H1 (cell line): ENCODE measurements around the gene ATP8B3. TPM values are rescaled to one million over a fixed set of nuclear protein-coding genes. Genes with fewer than 3 reads are reported as not detected.

Experiments used
- CTCF ChIA-PET: fragments of 300-600 bp; sonication (Branson Sonifier 250); formaldehyde crosslinking; loops from one replicate; lab custom pipeline; 2021; ENCODE audit not compliant: partially characterized antibody; lab: Charles Lee
- POLR2A ChIA-PET: fragments of 300-600 bp; sonication (Branson Sonifier 250); formaldehyde crosslinking; loops from one replicate; lab custom pipeline; 2021; ENCODE audit warnings: inconsistent platforms; ENCODE audit not compliant: partially characterized antibody; lab: Charles Lee
- DNase-seq, 2 experiments: peaks; one replicate each; pipeline versions ENCODE4 v3.0.0 to v3.0.0-alpha.2; 2010 to 2022; ENCODE audit warnings: low spot score in 2 of 2, low read depth in 1 of 2, mixed read lengths in 1 of 2
- FAIRE-seq: peaks from 2 replicates; lab custom pipeline; 2011; peaks lifted over from hg19 to GRCh38; lab: Jason Lieb, UNC
- H2AFZ ChIP-seq: 2 replicates; pipeline ENCODE4 v1.8.1; 2012; ENCODE audit warnings: low read length, inconsistent platforms
- H2AK5ac ChIP-seq: 2 replicates; pipeline ENCODE4 v1.6.1; 2013; ENCODE audit warnings: low read depth, low read length
- H2BK120ac ChIP-seq: replicated peaks from 2 replicates; pipeline ENCODE3; 2013; ENCODE audit warnings: low read depth, low read length, inconsistent platforms
- H2BK12ac ChIP-seq: 2 replicates; pipeline ENCODE4 v1.6.1; 2013; ENCODE audit warnings: low read depth, low read length
- H2BK15ac ChIP-seq: 2 replicates; pipeline ENCODE4 v1.6.1; 2013; ENCODE audit warnings: low read length
- H2BK20ac ChIP-seq: 2 replicates; pipeline ENCODE4 v1.6.1; 2013; ENCODE audit warnings: low read length
- H2BK5ac ChIP-seq: 2 replicates; pipeline ENCODE4 v1.6.1; 2013; ENCODE audit warnings: low read depth, low read length
- H3K14ac ChIP-seq: 2 replicates; pipeline ENCODE4 v1.6.1; 2013; ENCODE audit warnings: inconsistent platforms; ENCODE audit not compliant: insufficient read length
- H3K18ac ChIP-seq: 2 replicates; pipeline ENCODE4 v1.6.1; 2013; ENCODE audit warnings: low read length; ENCODE audit errors: extremely low read depth
- H3K23ac ChIP-seq: 2 replicates; pipeline ENCODE4 v1.6.1; 2013; ENCODE audit warnings: inconsistent platforms; ENCODE audit not compliant: insufficient read length
- H3K23me2 ChIP-seq: 2 replicates; pipeline ENCODE4 v1.6.1; 2013; ENCODE audit warnings: low read depth, low read length
- H3K27ac ChIP-seq: 2 replicates; pipeline ENCODE4 v1.6.1; 2011; ENCODE audit warnings: low read depth, low read length, inconsistent platforms
- H3K27me3 ChIP-seq, 4 experiments: replicated peaks in 1 of 4; 1 replicate in 1 of 4; 2 replicates in 3 of 4; pipeline versions ENCODE4 v1.6.1 to v1.8.1; 2011 to 2013; ENCODE audit warnings: low read length in 3 of 4, mild to moderate bottlenecking in 3 of 4, inconsistent platforms in 2 of 4, mixed read lengths in 2 of 4, moderate library complexity in 1 of 4; ENCODE audit not compliant: control insufficient read depth in 3 of 4, insufficient read depth in 3 of 4; ENCODE audit errors: extremely low read depth in 1 of 4
- H3K36me3 ChIP-seq, 4 experiments: 2 replicates each; pipeline versions ENCODE4 v1.6.1 to v1.8.1; 2011 to 2013; ENCODE audit warnings: mild to moderate bottlenecking in 4 of 4, low read length in 3 of 4, moderate library complexity in 2 of 4, control low read depth in 1 of 4, inconsistent platforms in 1 of 4; ENCODE audit not compliant: insufficient read depth in 4 of 4, control insufficient read depth in 2 of 4
- H3K4ac ChIP-seq: replicated peaks from 2 replicates; pipeline ENCODE3; 2013; ENCODE audit warnings: low read length, low read depth, mixed read lengths, inconsistent platforms; ENCODE audit not compliant: insufficient read length
- H3K4me1 ChIP-seq, 4 experiments: replicated peaks in 1 of 4; 1 replicate in 1 of 4; 2 replicates in 3 of 4; pipeline versions ENCODE4 v1.6.1 to v1.8.1; 2011 to 2013; ENCODE audit warnings: low read length in 3 of 4, inconsistent platforms in 2 of 4, mixed read lengths in 1 of 4; ENCODE audit not compliant: insufficient read depth in 4 of 4, control insufficient read depth in 3 of 4
- H3K4me2 ChIP-seq, 2 experiments: 2 replicates each; pipeline versions ENCODE4 v1.6.1 to v1.8.1; 2011 to 2013; ENCODE audit warnings: low read depth in 2 of 2, low read length in 2 of 2, control low read depth in 1 of 2, inconsistent platforms in 1 of 2, mild to moderate bottlenecking in 1 of 2; ENCODE audit not compliant: insufficient read depth in 1 of 2
- H3K4me3 ChIP-seq, 4 experiments: fragments of 200-600, 300-600 bp in 1 of 4; sonication (generic), shearing (Covaris generic), sonication (Bioruptor Twin) in 1 of 4; 2 replicates each; pipeline versions ENCODE4 v1.5.1 to v1.8.1; 2011 to 2016; ENCODE audit warnings: low read length in 4 of 4, low read depth in 3 of 4, control low read depth in 2 of 4, inconsistent platforms in 2 of 4, mild to moderate bottlenecking in 2 of 4, mixed read lengths in 1 of 4, moderate library complexity in 1 of 4; ENCODE audit not compliant: insufficient read depth in 2 of 4; ENCODE audit errors: extremely low read depth in 1 of 4
- H3K56ac ChIP-seq: replicated peaks from 2 replicates; pipeline ENCODE3; 2013; ENCODE audit warnings: low read depth, mild to moderate bottlenecking, mixed read lengths, low read length, inconsistent platforms; ENCODE audit not compliant: insufficient read length
- H3K79me1 ChIP-seq: 2 replicates; pipeline ENCODE4 v1.6.1; 2013; ENCODE audit warnings: low read depth, low read length, control low read depth
- H3K79me2 ChIP-seq, 2 experiments: 2 replicates each; pipeline versions ENCODE4 v1.6.1 to v1.8.1; 2012 to 2013; ENCODE audit warnings: low read length in 2 of 2, mild to moderate bottlenecking in 2 of 2, inconsistent platforms in 1 of 2; ENCODE audit not compliant: insufficient read depth in 2 of 2, control insufficient read depth in 1 of 2
- H3K9ac ChIP-seq, 4 experiments: replicated peaks in 1 of 4; 1 replicate in 1 of 4; 2 replicates in 3 of 4; pipeline versions ENCODE4 v1.6.1 to v1.8.1; 2011 to 2013; ENCODE audit warnings: low read depth in 3 of 4, low read length in 3 of 4, control low read depth in 2 of 4, mild to moderate bottlenecking in 2 of 4, moderate library complexity in 2 of 4, inconsistent platforms in 1 of 4; ENCODE audit errors: extremely low read depth in 1 of 4
- H3K9me3 ChIP-seq, 2 experiments: 2 replicates each; pipeline versions ENCODE4 v1.6.1 to v1.8.1; 2012 to 2013; ENCODE audit warnings: mild to moderate bottlenecking in 2 of 2, moderate library complexity in 2 of 2, control low read depth in 1 of 2, inconsistent platforms in 1 of 2, low read depth in 1 of 2, low read length in 1 of 2, mixed read lengths in 1 of 2; ENCODE audit not compliant: insufficient read depth in 2 of 2
- H4K20me1 ChIP-seq, 2 experiments: replicated peaks in 1 of 2; 2 replicates each; pipeline versions ENCODE3 to v1.8.1; 2011 to 2013; ENCODE audit warnings: inconsistent platforms in 2 of 2, low read length in 2 of 2, mild to moderate bottlenecking in 1 of 2; ENCODE audit not compliant: insufficient read depth in 2 of 2, control insufficient read depth in 1 of 2
- H4K5ac ChIP-seq: 2 replicates; pipeline ENCODE4 v1.6.1; 2013; ENCODE audit warnings: low read length, low read depth, mixed read lengths, inconsistent platforms; ENCODE audit not compliant: insufficient read length
- H4K8ac ChIP-seq: 2 replicates; pipeline ENCODE4 v1.8.0; 2013; ENCODE audit warnings: mild to moderate bottlenecking, moderate library complexity, low read length, inconsistent platforms; ENCODE audit not compliant: insufficient read depth; ENCODE audit errors: extremely low read depth
- H4K91ac ChIP-seq: replicated peaks from 2 replicates; pipeline ENCODE3; 2013; ENCODE audit warnings: low read length, mixed read lengths, inconsistent platforms; ENCODE audit not compliant: insufficient read length
- BCL11A ChIP-seq, 2 experiments: IDR thresholded peaks; one replicate each; pipeline ENCODE4 v1.6.1; 2011; ENCODE audit warnings: low read depth in 2 of 2, low read length in 2 of 2, mild to moderate bottlenecking in 2 of 2
- BRCA1 ChIP-seq: IDR thresholded peaks from 2 replicates; pipeline ENCODE4 v1.6.1; 2012; ENCODE audit warnings: low read depth, low read length, improper control_type of control experiment
- CBX8 ChIP-seq: fragments of 300-800, 300-1000 bp; sonication (generic); IDR thresholded peaks from 2 replicates; pipeline ENCODE4 v1.7.1; 2016; ENCODE audit warnings: low read depth, low read length, borderline replicate concordance
- CREB1 ChIP-seq: IDR thresholded peaks from 2 replicates; pipeline ENCODE4 v1.6.1; 2012; ENCODE audit warnings: inconsistent platforms
- HDAC2 ChIP-seq, 2 experiments: fragments of 300-600 bp in 1 of 2; sonication (generic) in 1 of 2; IDR thresholded peaks; 2 replicates each; pipeline ENCODE4 v1.6.1; 2011 to 2012; ENCODE audit warnings: low read depth in 2 of 2, low read length in 2 of 2, mild to moderate bottlenecking in 2 of 2, moderate library complexity in 2 of 2, borderline replicate concordance in 1 of 2, inconsistent platforms in 1 of 2
- SP4 ChIP-seq: IDR thresholded peaks from 2 replicates; pipeline ENCODE4 v1.6.1; 2012; ENCODE audit warnings: low read length, inconsistent platforms
- WGBS, 2 experiments: shearing (Covaris generic) in 1 of 2; methylation state at CpG; one replicate each; pipeline versions ENCODE4 v1.1.6 to v1.1.7; 2013 to 2015; ENCODE audit warnings: low lambda C conversion rate in 2 of 2, mixed read lengths in 2 of 2, inconsistent platforms in 1 of 2, low coverage in 1 of 2, missing lambda C conversion rate in 1 of 2; ENCODE audit not compliant: insufficient replicate concordance in 2 of 2, insufficient coverage in 1 of 2, insufficient read length in 1 of 2; ENCODE audit errors: extremely low coverage in 1 of 2, missing lambda C conversion rate in 1 of 2; 5-methylcytosine and 5-hydroxymethylcytosine counted together
- polyA plus RNA-seq, 7 experiments: library from polyadenylated mRNA; depleted of rRNA in 3 of 7; stranded (reverse) in 5 of 7; unstranded in 2 of 7; fragments of >200 nt in 5 of 7; fragments of 200-250 nt in 2 of 7; gene quantifications; 1 replicate in 5 of 7; 2 replicates in 1 of 7; 4 replicates in 1 of 7; pipeline versions ENCODE4 v1.2.1 to v1.2.3, GENCODE V29; 2011 to 2013; ENCODE audit warnings: missing spikeins in 2 of 7, mixed read lengths in 2 of 7
- total RNA-seq: library from RNA; stranded (reverse); fragmentation: NEBNext Ultra II Directional; extraction: Animal tissue kit (Norgen Biotek cat#: 25700); gene quantifications from 2 replicates; pipeline ENCODE4 v1.2.1, GENCODE V29; 2021

The ATP8B3 gene
- total and polyA plus RNA-seq, 2 of the 8 experiments (the other 6 are each of a cell fraction or from before 2014, with no cell fraction given): 4.1 to 9.3 TPM

GRCh38 chr19:1827566-1828278 is 15.6 kb upstream of the ATP8B3 start:
- H3K27me3 ChIP-seq: no peaks in the 10 kb centered on the region
- 0 out of 4 replicates have a peak overlapping the region, but pooled peaks of 1 of the 2 experiments have one; percentile 54 for H3K4me2 ChIP-seq
- peaks cover 3 to 15% (median 4%) of the 10 kb centered on the region in 4 experiments; a peak in 3 of 8 replicates for H3K36me3 ChIP-seq
- TF ChIP-seq BCL11A (IDR thresholded peaks at IDR 0.05; ENCODE audit: low read depth in 2 of 2, low read length in 2 of 2) (no peak), SP4 (no peak), CREB1 (no peak), HDAC2 (IDR thresholded peaks at IDR 0.05; ENCODE audit: borderline replicate concordance in 1 of 2, low read depth in 2 of 2, low read length in 2 of 2) (no peak), BRCA1 (no peak), CBX8 (no peak)
- H3K18ac ChIP-seq: no peak overlapping the region
- H3K14ac ChIP-seq: no peak overlapping the region
- no peak overlapping the region for H2BK20ac ChIP-seq
- no peak overlapping the region for H4K5ac ChIP-seq
- no peak overlapping the region for H2AK5ac ChIP-seq
- CTCF ChIA-PET: interaction anchor here (1.2 to 16.5 kb wide), 10 partner anchors 13 to 263 kb away, joined by 3 to 228 read pairs (median 13); no protein-coding TSS in a partner anchor
- no peak overlapping the region for H3K4me3 ChIP-seq
- no peak overlapping the region for H3K4ac ChIP-seq
- no peak overlapping the region for H2AFZ ChIP-seq
- peaks cover 0 to 18% of the 10 kb centered on the region in 2 experiments; a peak in 2 of 4 replicates for H3K79me2 ChIP-seq
- H4K8ac ChIP-seq: no peak overlapping the region; the same call in 1 of the 2 replicates
- H2BK120ac ChIP-seq: no peak overlapping the region
- peak overlapping the region; percentile 54 for H4K91ac ChIP-seq
- peaks cover 2% of the 10 kb centered on the region; the same call in 1 of the 2 replicates for H3K23me2 ChIP-seq
- H3K23ac ChIP-seq: no peak overlapping the region
- FAIRE-seq: no peak
- H3K9ac ChIP-seq: no peak overlapping the region
- H4K20me1 ChIP-seq: peaks cover 0 to 7% of the 10 kb centered on the region in 2 experiments
- WGBS, 2 experiments: 89% methylated on average over 8 of the region's 41 CpGs; no CpG with 5 or more reads in 1 of the 2 experiments
- no peak overlapping the region; the same call in 1 of the 2 replicates for H3K27ac ChIP-seq
- no peaks in the 10 kb centered on the region for H3K9me3 ChIP-seq
- peaks cover 6% of the 10 kb centered on the region for H3K79me1 ChIP-seq
- H3K4me1 ChIP-seq: peaks cover 0 to 14% (median 8%) of the 10 kb centered on the region in 4 experiments; a peak in 6 of 7 replicates
- no peak overlapping the region for H3K56ac ChIP-seq
- no peak overlapping the region for H2BK15ac ChIP-seq
- H2BK5ac ChIP-seq: 0 out of 2 replicates have a peak overlapping the region, but pooled peaks have one; percentile 78
- no peak for DNase-seq
- POLR2A ChIA-PET: interaction anchor here (0.8 to 2.8 kb wide), 6 partner anchors 8 to 237 kb away, joined by 3 to 8 read pairs (median 4); no protein-coding TSS in a partner anchor
- H2BK12ac ChIP-seq: no peak overlapping the region
